ENCODE results near the gene CACNB3. TPM values are rescaled to one million over a fixed set of nuclear protein-coding genes. Genes with fewer than 3 reads are reported as not detected.

CACNB3 gene
- total and polyA plus RNA-seq, 9 of the 15 experiments (the other 6 are each of a cell fraction or from before 2014, with no cell fraction given), result 0.24 to 2.0 (median 1.5) TPM

- Histone ChIP-seq H4K20me1 (replicated peaks; ENCODE audit: control insufficient read depth, insufficient read depth, low read length) (no peaks in the 10 kb centered on the region), H3K4me2 (ENCODE audit: insufficient read depth, low read length) (no peak overlapping the region), H3K36me3 (ENCODE audit: control insufficient read depth, insufficient read depth, low read length) (peaks cover 73% of the 10 kb centered on the region), H2AFZ (ENCODE audit: low read depth, low read length) (no peak overlapping the region), H3K27ac (ENCODE audit: extremely low read depth, low read depth, low read length) (no peak overlapping the region), H3K4me1 (replicated peaks in 1 of 2; ENCODE audit: control insufficient read depth in 2 of 2, insufficient read depth in 2 of 2, low read length in 2 of 2) (no peaks in the 10 kb centered on the region), H3K79me2 (ENCODE audit: control insufficient read depth, insufficient read depth, low read length) (no peaks in the 10 kb centered on the region), H3K4me3 (no peak overlapping the region), H3K9me1 (ENCODE audit: control insufficient read depth, insufficient read depth, low read length) (no peaks in the 10 kb centered on the region), H3K27me3 (ENCODE audit: control insufficient read depth in 2 of 2, insufficient read depth in 2 of 2, low read length in 2 of 2) (no peaks in the 10 kb centered on the region), H3K9me3 (replicated peaks; ENCODE audit: control insufficient read depth, insufficient read depth, low read depth, low read length) (no peaks in the 10 kb centered on the region), H3K9ac (ENCODE audit: insufficient read depth in 1 of 2, low read depth in 2 of 2, low read length in 2 of 2) (no peak overlapping the region)
- POLR2A ChIA-PET, result interaction anchor here (0.6 kb wide), 1 partner anchor 10 kb away, joined by 3 read pairs; no protein-coding TSS in a partner anchor
- no peak for FAIRE-seq
- whole genome bisulfite sequencing (ENCODE audit: insufficient coverage, low coverage, missing lambda C conversion rate), result 91% methylated on average over 4 of the region's 4 CpGs
- BruUV-seq (replicated peaks), result no TSS peak
- no peak for ATAC-seq
- CTCF ChIA-PET (ENCODE audit: low intra/inter-chr PET ratio), result no interaction called here
- in situ Hi-C loops (cut with MboI) (no loop called here), intact Hi-C loops (cut with micrococcal nuclease) (no loop called here)
- DNase-seq (ENCODE audit: extremely low read depth in 1 of 4, low spot score in 3 of 4), result no peak
- TF ChIP-seq PCBP1 (IDR thresholded peaks at IDR 0.05; ENCODE audit: low read depth, low read length, poor library complexity, severe bottlenecking) (no peak), MAX (CRISPR knock-in tag; IDR thresholded peaks at IDR 0.05) (no peak), ZNF717 (CRISPR knock-in tag; IDR thresholded peaks at IDR 0.05) (no peak), CEBPG (CRISPR knock-in tag; IDR thresholded peaks at IDR 0.05) (no peak), CEBPG (tag; conservative IDR thresholded peaks at IDR 0.05 in 1 of 2, IDR thresholded peaks at IDR 0.05 in 1 of 2) (no peak), SRSF3 (IDR thresholded peaks at IDR 0.05; ENCODE audit: insufficient read depth, low read length) (no peak), ID3 (CRISPR knock-in tag; IDR thresholded peaks at IDR 0.05) (no peak), ID3 (tag; IDR thresholded peaks at IDR 0.05) (no peak), FOSL1 (tag; conservative IDR thresholded peaks at IDR 0.05) (no peak), TFAM (CRISPR knock-in tag; conservative IDR thresholded peaks at IDR 0.05) (no peak), E2F6 (IDR thresholded peaks at IDR 0.05; ENCODE audit: borderline replicate concordance in 1 of 2, extremely low read depth in 1 of 2, insufficient read depth in 1 of 2, insufficient read length in 1 of 2, low read depth in 1 of 2, low read length in 1 of 2, poor library complexity in 1 of 2, severe bottlenecking in 1 of 2) (no peak), MTA2 (IDR thresholded peaks at IDR 0.05; ENCODE audit: low read depth) (no peak), SETDB1 (IDR thresholded peaks at IDR 0.05; ENCODE audit: low read length) (no peak), THAP12 (CRISPR knock-in tag; IDR thresholded peaks at IDR 0.05) (no peak), MYC (IDR thresholded peaks at IDR 0.05; ENCODE audit: low read depth, low read length) (no peak), MYC (CRISPR knock-in tag; IDR thresholded peaks at IDR 0.05; ENCODE audit: borderline replicate concordance, low read depth) (no peak), CCAR2 (IDR thresholded peaks at IDR 0.05; ENCODE audit: low read depth, low read length) (no peak), HDAC1 (IDR thresholded peaks at IDR 0.05) (no peak), DMBX1 (CRISPR knock-in tag; IDR thresholded peaks at IDR 0.05; ENCODE audit: borderline replicate concordance) (no peak)
Measured at GRCh38 chr12:48838048-48838447, 19.8 kb downstream of the CACNB3 start.
